ENCODE data around the gene MED8. TPM values are rescaled to one million over a fixed set of nuclear protein-coding genes. Genes with fewer than 3 reads are reported as not detected.

The MED8 gene
- total and polyA plus RNA-seq, 2 of the 8 experiments (the other 6 are each of a cell fraction or from before 2014, with no cell fraction given): 7.0 to 20.6 TPM

GRCh38 chr1:43372172-43372571 lies 17.4 kb downstream of the MED8 start (continued):
- no peak for TF ChIP-seq MAFK (IDR thresholded peaks at IDR 0.05; ENCODE audit: low read depth, low read length)
- no peak for TF ChIP-seq NANOG (IDR thresholded peaks at IDR 0.05; ENCODE audit: insufficient read depth, low read depth, low read length, poor library complexity, severe bottlenecking)
- no peak for TF ChIP-seq BCL11A (IDR thresholded peaks at IDR 0.05; ENCODE audit: low read depth in 2 of 2, low read length in 2 of 2)
- no peak for TF ChIP-seq BACH1 (IDR thresholded peaks at IDR 0.05; ENCODE audit: low read length)

All from H1 (cell line).